Naive B cell (primary cell): ENCODE data around the gene SLC16A3. TPM values are rescaled to one million over a fixed set of nuclear protein-coding genes. Genes with fewer than 3 reads are reported as not detected.

Source experiments
- polyA plus RNA-seq, 6 donors: library from polyadenylated mRNA; unstranded; fragments of 300-500 nt; fragmentation: Illumina TruSeq; gene quantifications; one replicate each; pipeline ENCODE4 v1.2.3, GENCODE V29; 2021; ENCODE audit warnings: low read depth in 6 of 6

SLC16A3 gene
- polyA plus RNA-seq, 6 donors from 2014 or later: 1.9 to 3.6 (median 1.9) TPM

Other genes starting within 250 kb of the SLC16A3 start
- 10 to 100 TPM; 52.6 to 77.6 (median 58.3) TPM for gene CENPX, start 206.2 kb upstream of the SLC16A3 start, polyA plus RNA-seq
- gene LRRC45, start 205.7 kb upstream of the SLC16A3 start, polyA plus RNA-seq: 1 to 10 TPM; 1.3 to 4.6 (median 2.6) TPM
- not detected for gene RAC3, start 197.4 kb upstream of the SLC16A3 start, polyA plus RNA-seq
- gene DCXR, start 191.3 kb upstream of the SLC16A3 start, polyA plus RNA-seq: 100 to 1,000 TPM in 2 of 6 donors, 10 to 100 TPM in 4; 74.0 to 199 (median 98.1) TPM
- 1 to 10 TPM; 2.6 to 7.6 (median 4.8) TPM for gene RFNG, start 177.2 kb upstream of the SLC16A3 start, polyA plus RNA-seq
- gene GPS1, start 177.1 kb upstream of the SLC16A3 start, polyA plus RNA-seq: 100 to 1,000 TPM; 103 to 138 (median 109) TPM
- gene DUS1L, start 163.2 kb upstream of the SLC16A3 start, polyA plus RNA-seq: 10 to 100 TPM; 52.4 to 86.5 (median 68.2) TPM
- under 1 TPM in 5 of 6 donors, not detected in 1; 0.05 to 0.75 (median 0.50) TPM for gene FASN, start 130.8 kb upstream of the SLC16A3 start, polyA plus RNA-seq
- gene CCDC57, start 16.2 kb upstream of the SLC16A3 start, polyA plus RNA-seq: 10 to 100 TPM; 15.9 to 31.8 (median 26.5) TPM
- gene CSNK1D, start 44.7 kb downstream of the SLC16A3 start, polyA plus RNA-seq: 10 to 100 TPM; 27.7 to 78.6 (median 63.4) TPM
- 1 to 10 TPM in 2 of 6 donors, under 1 TPM in 2, not detected in 2; 0.50 to 1.5 (median 1.0) TPM for gene CD7, start 88.6 kb downstream of the SLC16A3 start, polyA plus RNA-seq
- 1 to 10 TPM in 1 of 6 donors, under 1 TPM in 1, not detected in 4; 0.19 to 2.2 TPM for gene SECTM1, start 104.7 kb downstream of the SLC16A3 start, polyA plus RNA-seq
- gene TEX19, start 130.2 kb downstream of the SLC16A3 start, polyA plus RNA-seq: not detected
- gene UTS2R, start 142.7 kb downstream of the SLC16A3 start, polyA plus RNA-seq: not detected
- gene HEXD, start 189.3 kb downstream of the SLC16A3 start, polyA plus RNA-seq: 10 to 100 TPM; 10.8 to 30.5 (median 18.2) TPM
- gene OGFOD3, start 189.5 kb downstream of the SLC16A3 start, polyA plus RNA-seq: 10 to 100 TPM; 22.8 to 31.6 (median 26.1) TPM
- gene CYBC1, start 221.7 kb downstream of the SLC16A3 start, polyA plus RNA-seq: 100 to 1,000 TPM; 274 to 340 (median 303) TPM
- gene NARF, start 229.7 kb downstream of the SLC16A3 start, polyA plus RNA-seq: 100 to 1,000 TPM in 3 of 6 donors, 10 to 100 TPM in 3; 72.3 to 137 (median 95.0) TPM